Measurements from ENCODE around the gene FAP.

Gene FAP

GRCh38 chr2:162243294-162243693, at the start of gene FAP:
TSS of gene FAP (minus strand) at chr2:162243445. CDS start at chr2:162243327, 118 bp downstream.
- DNase-seq (ENCODE audit: low spot score): no peak

DNA sequence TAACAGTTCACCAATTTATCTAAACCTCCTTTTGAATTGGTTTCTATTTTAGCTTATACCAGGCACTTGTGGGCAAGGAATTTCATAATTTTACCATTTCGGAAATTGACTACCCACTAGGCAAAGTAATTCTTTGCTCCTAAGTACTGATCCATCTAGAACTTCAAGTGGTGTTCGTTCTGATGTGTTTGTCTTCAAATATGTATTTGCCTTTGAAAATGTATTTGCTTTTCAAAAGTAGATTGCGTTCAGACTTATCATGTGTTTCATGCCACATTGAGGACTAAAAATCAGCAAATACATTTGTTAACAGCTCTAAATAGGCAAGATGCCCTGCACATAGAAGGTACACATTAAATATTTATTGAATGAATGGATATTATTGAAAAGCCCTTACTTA, 48.5 kb upstream of the FAP start:
- no peak for DNase-seq (ENCODE audit: low spot score)

GRCh38 chr2:162282765-162283425, 39.6 kb upstream of the FAP start:
- no peak for DNase-seq (ENCODE audit: low spot score)

DNA sequence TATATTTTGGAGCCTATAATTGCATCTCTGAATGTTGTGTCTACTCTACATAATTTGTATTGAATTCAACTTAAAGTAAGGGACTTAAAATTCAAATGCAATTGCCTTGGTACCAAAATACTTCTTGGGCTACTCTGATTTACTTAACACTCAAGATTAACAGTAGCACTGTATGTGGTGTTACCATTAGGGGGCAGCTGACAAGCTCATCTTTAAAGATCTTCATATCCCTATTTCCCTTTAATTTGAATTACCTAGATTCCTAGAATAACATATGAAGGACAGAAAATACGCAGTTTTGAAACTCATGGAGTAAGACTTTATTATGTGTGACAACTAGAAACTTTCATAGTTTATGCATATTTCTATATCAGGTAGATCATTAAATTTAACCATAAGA, 37.4 kb upstream of the FAP start:
- no peak for DNase-seq (ENCODE audit: low spot score)

DNA sequence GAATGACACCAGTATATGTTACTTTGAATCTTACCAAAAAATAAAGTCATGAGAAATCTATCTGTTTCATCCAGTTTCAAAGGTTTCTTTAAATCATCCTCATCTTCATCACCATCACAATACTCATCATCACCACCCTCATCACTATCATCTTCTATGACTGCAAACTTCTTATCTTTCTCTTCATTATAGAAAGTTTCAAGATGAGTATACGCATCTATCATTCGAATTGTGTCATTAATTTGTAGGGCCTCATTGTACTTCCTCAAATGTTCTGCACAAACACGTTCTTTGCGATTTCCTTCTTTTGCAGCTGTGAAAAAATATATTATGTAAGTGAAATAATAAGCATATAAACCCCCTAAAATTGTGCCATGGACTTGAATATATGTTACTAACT, 34.1 kb upstream of the FAP start:
- no peak for DNase-seq (ENCODE audit: low spot score)

- no peak for DNase-seq (ENCODE audit: low spot score)
Measured at GRCh38 chr2:162267996-162268395, 24.8 kb upstream of the FAP start.

GRCh38 chr2:162267496-162267895, 24.3 kb upstream of the FAP start:
- DNase-seq (ENCODE audit: low spot score): no peak

DNA sequence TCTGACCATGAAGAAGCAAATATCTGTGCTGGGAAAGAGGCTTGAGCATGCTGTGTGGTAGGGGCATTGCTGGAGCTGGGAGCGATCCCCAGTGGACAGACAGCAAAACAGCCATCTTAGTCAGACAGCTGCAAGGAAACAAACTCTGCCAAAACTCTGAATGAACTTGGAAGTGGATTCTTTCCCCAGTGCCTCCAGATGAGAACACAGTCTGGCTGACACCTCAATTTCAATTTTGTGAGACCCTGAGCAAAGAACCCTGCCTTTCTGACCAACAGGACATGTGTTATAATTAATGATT, 23.2 kb upstream of the FAP start:
- no peak for DNase-seq (ENCODE audit: low spot score)

- no peak for DNase-seq (ENCODE audit: low spot score)
Measured at GRCh38 chr2:162265666-162266459, 22.6 kb upstream of the FAP start.

DNA sequence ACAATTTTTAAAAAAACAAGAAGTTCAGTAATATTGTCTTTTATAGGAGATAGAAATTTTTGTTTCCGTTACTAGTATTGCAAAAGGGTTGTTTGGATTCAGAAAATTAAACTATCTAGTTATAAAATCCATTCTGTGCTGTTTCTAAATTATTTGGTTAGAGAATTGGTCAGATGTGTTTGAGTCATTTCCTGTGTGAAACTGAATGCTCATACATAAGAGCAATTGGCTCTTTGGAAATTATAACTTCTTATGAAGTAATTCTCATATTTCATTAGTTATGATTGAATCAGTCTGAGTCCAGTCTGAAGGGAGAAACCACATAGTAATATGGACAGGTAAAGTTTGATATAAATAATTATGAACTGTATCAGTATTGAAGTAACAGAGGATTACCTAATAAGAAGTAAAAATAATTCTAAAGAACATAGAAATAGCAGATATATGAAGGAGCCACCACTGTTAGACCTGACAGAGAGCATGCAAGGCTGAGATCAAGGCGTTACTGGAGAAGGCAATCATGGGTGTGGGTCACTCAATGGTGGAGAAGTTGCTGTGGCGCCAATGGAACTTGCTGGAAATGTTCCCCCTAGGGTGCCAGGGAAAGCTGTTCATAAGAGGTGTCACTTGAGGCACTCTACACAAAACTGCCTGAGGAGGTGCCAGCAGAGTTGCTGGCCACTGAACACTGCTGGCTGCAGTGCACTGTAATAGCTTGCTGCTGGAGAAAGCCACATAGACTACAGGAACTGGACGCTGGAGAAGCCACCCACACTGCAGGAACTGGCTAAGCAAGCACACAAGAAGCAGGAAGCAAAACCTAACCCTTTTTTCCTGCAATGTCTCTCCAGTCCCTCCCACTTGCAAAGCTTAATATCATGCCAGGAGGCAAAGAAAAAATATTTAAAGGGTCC, 18.0 kb upstream of the FAP start:
- DNase-seq (ENCODE audit: low spot score): no peak

DNA sequence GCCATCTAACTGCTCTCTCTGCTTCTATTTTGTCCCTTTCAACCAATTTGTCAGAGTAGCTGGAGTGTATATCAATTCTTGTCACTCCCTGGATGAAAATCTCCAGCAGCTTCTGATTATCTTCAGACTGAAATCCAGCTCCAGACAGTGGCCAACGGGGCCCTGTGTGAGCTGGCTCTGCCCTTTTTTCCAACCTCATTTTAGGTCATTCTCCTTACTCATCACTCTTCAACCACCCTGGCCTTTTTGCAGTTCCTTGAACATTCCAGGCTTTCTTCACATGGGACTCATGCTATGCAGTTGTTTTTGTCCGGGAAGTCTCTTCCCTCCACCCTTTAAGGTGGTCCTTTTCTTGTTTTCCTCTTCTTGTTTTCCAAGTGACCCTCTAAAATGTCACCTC, 15.4 kb upstream of the FAP start:
- no peak for DNase-seq (ENCODE audit: low spot score)

GRCh38 chr2:162258169-162258568, 14.9 kb upstream of the FAP start:
- no peak for DNase-seq (ENCODE audit: low spot score)

DNA sequence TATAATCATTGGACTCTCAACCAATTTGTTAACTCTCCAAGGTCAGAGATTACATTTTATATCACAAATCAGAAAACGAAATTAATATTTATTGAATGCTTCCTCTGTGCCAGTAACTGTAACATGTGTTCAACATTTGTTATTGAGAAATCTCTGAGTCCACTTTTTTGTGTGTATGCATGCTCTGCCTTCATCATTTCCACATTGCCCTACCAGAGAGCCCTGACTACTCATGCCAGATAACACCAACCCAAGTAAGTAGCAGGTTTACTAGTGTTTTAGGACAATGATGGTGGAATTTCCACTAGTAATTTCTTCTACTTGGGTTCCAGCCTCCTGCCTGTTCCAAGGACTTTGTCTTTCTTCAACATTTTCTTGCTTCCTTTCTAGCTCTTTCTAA, 14.2 kb upstream of the FAP start:
- no peak for DNase-seq (ENCODE audit: low spot score)

DNA sequence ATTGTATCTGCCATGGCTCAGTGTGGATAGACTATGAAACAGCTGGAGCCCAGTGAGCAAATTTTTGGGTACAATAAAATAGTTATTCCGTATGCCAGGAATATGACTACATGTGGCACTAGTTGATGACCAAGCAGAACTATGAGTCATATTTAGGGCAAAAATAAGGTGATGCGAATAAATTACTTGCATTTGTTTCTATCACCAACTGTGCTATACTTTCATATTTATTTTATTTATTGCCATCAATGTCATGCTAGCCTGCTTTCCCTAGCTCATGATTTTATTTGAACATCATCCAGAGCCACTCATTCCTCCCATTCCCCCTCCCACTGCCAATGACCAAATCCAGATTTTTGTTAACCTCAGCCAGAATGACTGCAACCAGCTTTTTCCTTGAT, 13.3 kb upstream of the FAP start:
- no peak for DNase-seq (ENCODE audit: low spot score)

GRCh38 chr2:162254236-162254871, 11.1 kb upstream of the FAP start:
- no peak for DNase-seq (ENCODE audit: low spot score)

DNA sequence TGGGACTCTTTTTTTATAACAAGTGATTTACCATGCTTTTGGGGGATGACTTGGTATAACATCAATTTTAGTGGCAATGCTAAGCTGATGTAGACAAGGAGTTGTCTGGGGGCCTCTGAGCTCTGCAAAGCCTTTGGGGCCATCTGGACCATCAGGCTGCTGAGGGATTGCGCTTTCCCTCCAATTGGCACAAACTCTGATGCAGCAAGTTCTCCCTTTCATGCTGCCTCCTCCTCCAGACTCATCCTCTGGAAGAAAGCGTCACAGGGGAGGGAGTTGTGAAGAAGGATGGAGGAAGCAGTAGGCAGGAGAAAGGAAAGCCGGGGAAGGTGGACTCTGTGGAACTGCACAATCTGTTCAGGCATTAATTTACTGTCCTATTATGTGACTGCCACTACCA, 10.2 kb upstream of the FAP start:
- DNase-seq (ENCODE audit: low spot score): no peak

DNA sequence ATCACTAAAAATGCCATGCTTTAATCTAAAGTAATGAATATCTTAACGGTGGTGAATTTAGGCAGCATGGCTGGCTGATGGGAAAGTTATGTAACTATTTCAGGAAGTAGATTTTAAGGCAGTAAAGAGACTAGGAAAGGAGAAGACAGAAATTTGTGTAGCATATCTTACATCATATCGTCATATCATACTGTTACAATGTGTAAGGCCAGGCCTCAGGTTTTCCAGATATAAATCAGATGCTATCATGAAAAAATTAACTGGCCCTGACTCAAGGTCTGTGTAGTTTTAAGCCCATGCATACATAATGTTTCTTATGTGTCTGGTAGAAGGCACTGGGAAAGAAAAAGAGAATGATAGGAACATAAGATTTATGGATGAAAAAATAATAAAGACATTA, 8.9 kb upstream of the FAP start:
- DNase-seq (ENCODE audit: low spot score): no peak

- no peak for DNase-seq (ENCODE audit: low spot score)
Measured at GRCh38 chr2:162245781-162246180, 2.5 kb upstream of the FAP start.

GRCh38 chr2:162245061-162245460, 1.8 kb upstream of the FAP start:
- no peak for DNase-seq (ENCODE audit: low spot score)

GRCh38 chr2:162244541-162245031, 1.3 kb upstream of the FAP start:
- no peak for DNase-seq (ENCODE audit: low spot score)

DNA sequence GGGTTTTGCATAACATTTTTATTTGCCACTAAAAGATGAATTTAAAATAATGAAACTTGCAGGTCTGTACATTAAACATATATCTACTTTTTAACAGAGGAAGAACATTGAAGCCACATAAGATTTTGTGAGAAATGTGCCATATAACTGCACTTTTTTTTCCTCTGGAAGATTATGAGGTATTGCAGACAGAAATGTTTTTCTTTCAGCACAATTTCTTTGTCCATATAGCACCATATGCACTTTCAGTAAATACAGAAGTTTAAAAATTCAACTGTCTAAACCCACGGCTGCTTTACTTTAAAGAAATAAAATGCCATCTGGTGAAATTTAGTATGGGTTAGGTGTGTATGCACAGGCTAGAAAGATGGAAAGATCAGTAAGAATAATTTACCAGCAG, 470 bp upstream of the FAP start:
- DNase-seq (ENCODE audit: low spot score): no peak

DNA sequence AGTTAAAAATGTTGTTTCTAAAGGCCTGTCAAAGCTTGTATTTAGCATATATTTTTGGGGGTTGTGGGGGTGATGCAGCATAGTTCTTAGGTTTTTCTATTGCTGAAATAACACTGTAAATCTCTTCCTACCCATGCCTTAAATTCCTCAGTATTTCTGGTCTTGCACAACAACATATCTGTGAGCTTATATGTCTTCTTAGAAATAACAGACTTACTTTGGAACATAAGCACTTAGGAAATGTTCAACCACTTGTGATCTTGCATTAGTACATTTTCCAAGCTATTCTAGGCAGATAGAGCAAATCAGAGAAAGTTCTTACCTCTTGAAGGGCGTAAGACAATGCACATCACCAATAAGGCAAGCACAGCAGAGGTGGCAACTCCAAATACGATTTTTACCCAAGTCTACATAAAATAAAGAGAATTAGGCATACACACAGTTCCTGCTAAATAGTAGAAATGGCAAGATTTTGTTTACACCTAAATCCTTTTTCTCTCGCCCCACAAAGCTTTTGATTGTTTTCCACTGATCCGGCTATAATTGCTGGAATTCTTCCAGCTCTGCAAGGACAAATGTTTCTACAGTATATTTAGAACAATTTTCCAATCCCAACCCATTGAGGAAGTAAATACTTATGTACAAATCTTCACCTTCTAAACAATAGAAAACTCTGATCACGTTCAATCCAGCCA, 512 bp downstream of the FAP start:
- DNase-seq (ENCODE audit: low spot score): no peak
